NCI-H1694 (cell line): ENCODE results near the gene PSMB5.
A peak's percentile ranks its signal among the peaks of the same experiment; 100 is the strongest.
"Not testable (repeated sequence)": the region's sequence is repeated elsewhere in the genome, so short reads cannot be mapped to it uniquely, and the experiment has no call there.

Experiments
- DNase-seq: peaks from one replicate; lab custom pipeline; 2025; lab: John Stamatoyannopoulos, UW

Gene PSMB5

GRCh38 chr14:23013749-23014054 lies 21.0 kb downstream of the PSMB5 start:
- DNase-seq = not testable (repeated sequence)

GRCh38 chr14:23013054-23013748 lies 21.5 kb downstream of the PSMB5 start:
- no peak for DNase-seq

GRCh38 chr14:23009939-23010726 lies 24.6 kb downstream of the PSMB5 start, which contains the start of gene C14orf93:
TSS of gene C14orf93 (minus strand) at chr14:23010143. CDS start at chr14:22999023, 11,120 bp downstream.
- peak; percentile 48 for DNase-seq

GRCh38 chr14:23009483-23009938 lies 25.2 kb downstream of the PSMB5 start:
- DNase-seq = no peak

GRCh38 chr14:23008831-23009230 lies 25.9 kb downstream of the PSMB5 start:
- DNase-seq = peak; percentile 24

GRCh38 chr14:23006544-23007419 lies 27.9 kb downstream of the PSMB5 start:
- peak; percentile 98 for DNase-seq

- no peak for DNase-seq
These were observed 28.5 kb downstream of the PSMB5 start for GRCh38 chr14:23006188-23006534.

- no peak for DNase-seq
These were observed 29.1 kb downstream of the PSMB5 start for GRCh38 chr14:23005451-23006187.

- not testable (repeated sequence) for DNase-seq
These were observed 30.4 kb downstream of the PSMB5 start for GRCh38 chr14:23004274-23004673.

GRCh38 chr14:23002592-23002991 lies 32.1 kb downstream of the PSMB5 start:
- DNase-seq = no peak

GRCh38 chr14:23000860-23001259 lies 33.8 kb downstream of the PSMB5 start:
- DNase-seq = no peak

GRCh38 chr14:22998329-22999012 lies 36.2 kb downstream of the PSMB5 start:
- DNase-seq = no peak

- peak; percentile 72 for DNase-seq
These were observed 36.9 kb downstream of the PSMB5 start for GRCh38 chr14:22997676-22998323.

- DNase-seq = peak; percentile 66
These were observed 37.7 kb downstream of the PSMB5 start for GRCh38 chr14:22996768-22997654.

GRCh38 chr14:22995889-22996625 lies 38.6 kb downstream of the PSMB5 start:
- DNase-seq = no peak

- peak; percentile 67 for DNase-seq
These were observed 39.9 kb downstream of the PSMB5 start for GRCh38 chr14:22994762-22995275.

- DNase-seq = no peak
These were observed 41.2 kb downstream of the PSMB5 start for GRCh38 chr14:22993517-22993916.

GRCh38 chr14:22991852-22992251 lies 42.8 kb downstream of the PSMB5 start:
- no peak for DNase-seq

GRCh38 chr14:22987291-22987690 lies 47.4 kb downstream of the PSMB5 start:
- DNase-seq = no peak
